ENCODE measurements around the gene MYOT.
A peak's percentile ranks its signal among the peaks of the same experiment; 100 is the strongest.

Gene MYOT

DNA sequence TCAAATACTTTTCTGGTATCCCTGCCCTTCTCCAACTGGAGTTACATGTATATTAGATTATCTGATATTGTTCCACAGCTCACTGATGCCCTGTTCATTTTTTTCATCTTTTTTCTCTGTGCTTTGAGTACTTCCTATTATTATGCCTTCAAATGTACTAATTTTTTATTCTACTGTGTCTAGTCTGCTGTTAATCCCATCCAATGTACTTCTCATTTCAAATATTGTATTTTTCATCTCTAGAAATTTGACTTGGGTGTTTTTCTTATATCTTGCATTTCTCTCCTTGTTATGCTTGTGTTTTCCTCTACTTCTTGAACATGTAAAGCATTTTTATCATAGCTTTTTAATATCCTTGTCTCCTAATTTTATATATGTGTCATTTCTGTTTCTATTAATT is 41.6 kb upstream of the MYOT start:
- H3K27ac ChIP-seq = no peak overlapping the region
- TF ChIP-seq, protein P1, sequence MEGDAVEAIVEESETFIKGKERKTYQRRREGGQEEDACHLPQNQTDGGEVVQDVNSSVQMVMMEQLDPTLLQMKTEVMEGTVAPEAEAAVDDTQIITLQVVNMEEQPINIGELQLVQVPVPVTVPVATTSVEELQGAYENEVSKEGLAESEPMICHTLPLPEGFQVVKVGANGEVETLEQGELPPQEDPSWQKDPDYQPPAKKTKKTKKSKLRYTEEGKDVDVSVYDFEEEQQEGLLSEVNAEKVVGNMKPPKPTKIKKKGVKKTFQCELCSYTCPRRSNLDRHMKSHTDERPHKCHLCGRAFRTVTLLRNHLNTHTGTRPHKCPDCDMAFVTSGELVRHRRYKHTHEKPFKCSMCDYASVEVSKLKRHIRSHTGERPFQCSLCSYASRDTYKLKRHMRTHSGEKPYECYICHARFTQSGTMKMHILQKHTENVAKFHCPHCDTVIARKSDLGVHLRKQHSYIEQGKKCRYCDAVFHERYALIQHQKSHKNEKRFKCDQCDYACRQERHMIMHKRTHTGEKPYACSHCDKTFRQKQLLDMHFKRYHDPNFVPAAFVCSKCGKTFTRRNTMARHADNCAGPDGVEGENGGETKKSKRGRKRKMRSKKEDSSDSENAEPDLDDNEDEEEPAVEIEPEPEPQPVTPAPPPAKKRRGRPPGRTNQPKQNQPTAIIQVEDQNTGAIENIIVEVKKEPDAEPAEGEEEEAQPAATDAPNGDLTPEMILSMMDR (IDR thresholded peaks at IDR 0.05) = no peak
- H3K9me3 ChIP-seq = peaks cover 0 to 3% (median 0%) of the 10 kb centered on the region in 3 donors
- peaks cover 0 to 15% (median 2%) of the 10 kb centered on the region in 4 donors for H3K4me1 ChIP-seq
- H3K4me3 ChIP-seq = no peak overlapping the region
- intact Hi-C loops (cut with DNase I; ENCODE audit: low total_unique reads) = no loop called here
- no peaks in the 10 kb centered on the region for H3K27me3 ChIP-seq
- no peaks in the 10 kb centered on the region for H3K36me3 ChIP-seq
- no peak for DNase-seq

DNA sequence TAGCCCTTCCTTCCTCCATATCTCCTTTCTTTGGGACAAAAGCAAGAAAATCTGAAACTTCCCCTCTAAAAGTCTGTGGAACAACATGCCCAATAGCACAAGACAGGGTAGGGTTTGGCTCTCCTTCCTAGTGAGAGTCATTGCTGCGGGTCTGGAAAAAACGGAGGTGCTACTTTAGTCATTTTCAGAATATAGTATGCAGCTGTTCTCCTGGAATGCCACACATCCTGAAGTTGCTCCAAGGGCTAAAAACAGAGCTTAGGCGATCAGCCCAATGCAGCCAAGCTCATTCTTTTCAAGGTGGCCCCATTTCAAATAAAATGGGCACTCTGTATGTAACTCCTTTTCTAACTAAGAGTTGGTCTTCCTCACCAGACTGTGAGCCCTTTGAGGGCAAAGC is 39.5 kb upstream of the MYOT start:
- Histone ChIP-seq H3K4me1 (peaks cover 0 to 27% (median 7%) of the 10 kb centered on the region in 4 donors), H3K27ac (peak overlapping the region; percentile 12 to 48), H3K9me3 (peaks cover 0 to 3% (median 0%) of the 10 kb centered on the region in 3 donors), H3K27me3 (no peaks in the 10 kb centered on the region), H3K4me3 (no peak overlapping the region), H3K36me3 (no peaks in the 10 kb centered on the region)
- DNase-seq = no peak
- intact Hi-C loops (cut with DNase I; ENCODE audit: low total_unique reads) = no loop called here
- TF ChIP-seq, protein P1 (IDR thresholded peaks at IDR 0.05) = no peak

DNA sequence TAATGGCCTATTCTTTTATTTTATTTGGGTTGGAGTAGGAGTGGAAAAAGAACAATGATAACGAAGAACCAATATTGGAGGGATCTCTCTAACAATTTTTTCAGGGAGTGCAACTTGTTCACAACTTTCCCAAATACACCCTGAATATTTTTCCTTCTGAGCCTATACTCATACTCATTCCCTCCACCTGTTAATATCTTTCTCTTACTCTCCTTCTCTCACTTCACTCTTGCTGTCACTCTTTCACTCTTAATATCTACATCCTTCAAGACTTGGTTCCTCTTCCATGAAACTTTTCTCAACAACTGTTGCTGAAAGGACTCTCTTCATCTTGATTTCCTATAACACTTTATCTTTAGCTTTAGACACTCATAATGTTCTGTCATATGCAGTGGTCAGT is 39.0 kb upstream of the MYOT start:
- H3K27me3 ChIP-seq = no peaks in the 10 kb centered on the region
- H3K4me3 ChIP-seq = no peak overlapping the region
- peak overlapping the region in 1 of 2 donors; percentile 48 for H3K27ac ChIP-seq
- TF ChIP-seq, protein P1 (IDR thresholded peaks at IDR 0.05) = no peak
- intact Hi-C loops (cut with DNase I; ENCODE audit: low total_unique reads) = no loop called here
- H3K9me3 ChIP-seq = peaks cover 0 to 3% (median 0%) of the 10 kb centered on the region in 3 donors
- no peak for DNase-seq
- peaks cover 0 to 32% (median 7%) of the 10 kb centered on the region in 4 donors for H3K4me1 ChIP-seq
- no peaks in the 10 kb centered on the region for H3K36me3 ChIP-seq

DNA sequence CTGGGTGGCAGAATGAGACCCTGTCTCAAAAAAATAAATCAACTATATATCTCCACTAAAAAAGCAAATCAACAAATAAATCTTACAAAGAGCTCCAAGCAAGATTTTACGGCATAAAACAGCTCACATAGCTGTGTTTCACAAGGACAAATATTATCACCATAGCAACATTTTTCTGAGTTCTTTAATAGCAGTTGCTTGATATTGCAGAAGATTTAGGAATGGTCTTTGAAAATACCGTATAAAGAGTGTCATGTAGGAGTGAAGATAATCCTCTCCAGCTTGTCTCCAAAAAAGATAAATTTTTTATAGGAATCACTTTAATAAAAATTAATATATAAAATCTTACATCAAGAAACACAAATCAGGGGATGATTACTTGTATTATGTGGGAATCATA is 36.6 kb upstream of the MYOT start:
- Histone ChIP-seq H3K9me3 (no peaks in the 10 kb centered on the region), H3K4me3 (no peak overlapping the region), H3K27ac (peak overlapping the region in 1 of 2 donors; percentile 46), H3K4me1 (peaks cover 0 to 44% (median 7%) of the 10 kb centered on the region in 4 donors), H3K27me3 (no peaks in the 10 kb centered on the region), H3K36me3 (no peaks in the 10 kb centered on the region)
- no peak for DNase-seq
- TF ChIP-seq, protein P1 (IDR thresholded peaks at IDR 0.05) = no peak
- intact Hi-C loops (cut with DNase I; ENCODE audit: low total_unique reads) = no loop called here

DNA sequence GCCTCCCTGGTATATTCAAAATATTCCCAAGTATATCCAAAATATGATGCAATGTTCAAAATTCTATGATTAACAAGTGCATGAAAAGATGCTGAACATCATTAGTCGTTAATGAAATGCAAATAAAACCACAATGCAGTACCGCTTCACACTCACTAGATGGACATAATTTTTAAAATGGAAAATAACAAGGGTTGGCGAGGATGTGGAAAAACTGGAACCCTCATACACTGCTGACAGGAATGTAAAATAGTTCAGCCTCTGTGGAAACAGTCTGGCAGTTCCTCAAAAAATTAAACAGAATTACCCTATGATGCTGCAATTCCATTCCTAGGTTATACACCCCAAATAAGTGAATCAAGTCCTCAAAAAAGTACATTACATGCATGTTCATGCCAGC is 36.1 kb upstream of the MYOT start:
- no peak overlapping the region for H3K4me3 ChIP-seq
- TF ChIP-seq, protein P1 (IDR thresholded peaks at IDR 0.05) = peak; percentile 38 to 58
- intact Hi-C loops (cut with DNase I; ENCODE audit: low total_unique reads) = no loop called here
- no peaks in the 10 kb centered on the region for H3K27me3 ChIP-seq
- DNase-seq = no peak
- peaks cover 0 to 47% (median 10%) of the 10 kb centered on the region in 4 donors for H3K4me1 ChIP-seq
- H3K9me3 ChIP-seq = no peaks in the 10 kb centered on the region
- no peaks in the 10 kb centered on the region for H3K36me3 ChIP-seq
- H3K27ac ChIP-seq = peak overlapping the region in 1 of 2 donors; percentile 46

DNA sequence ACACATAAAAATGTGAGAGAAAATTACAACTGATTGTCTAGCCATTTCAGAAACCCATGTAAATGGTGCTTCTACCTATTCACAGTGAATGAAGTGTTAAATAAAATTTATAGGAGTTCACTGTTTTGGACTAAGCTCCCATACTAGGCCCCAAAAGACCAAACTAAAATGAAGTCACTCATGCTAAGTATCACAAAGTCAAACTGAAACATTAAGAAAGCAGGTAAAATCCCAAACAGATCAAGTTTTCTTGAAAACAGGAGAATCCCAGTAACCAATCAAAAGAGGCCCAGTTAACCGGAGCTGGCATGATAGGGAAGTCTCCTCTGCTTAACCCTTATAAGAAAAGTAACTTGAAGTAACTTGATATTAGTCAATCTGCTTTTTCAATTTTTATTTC is 35.2 kb upstream of the MYOT start:
- no peak overlapping the region for H3K4me3 ChIP-seq
- H3K4me1 ChIP-seq = peaks cover 0 to 56% (median 19%) of the 10 kb centered on the region in 4 donors
- H3K9me3 ChIP-seq = no peaks in the 10 kb centered on the region
- no peak for DNase-seq
- H3K27ac ChIP-seq = no peak overlapping the region
- no peaks in the 10 kb centered on the region for H3K27me3 ChIP-seq
- H3K36me3 ChIP-seq = no peaks in the 10 kb centered on the region
- TF ChIP-seq, protein P1 (IDR thresholded peaks at IDR 0.05) = no peak
- intact Hi-C loops (cut with DNase I; ENCODE audit: low total_unique reads) = no loop called here

Measured in tibial artery (tissue), 4 donors.